Islet precursor cell (in vitro differentiated cells): ENCODE results near the gene COMP.

Experiments used
- DNase-seq: peaks from one replicate; pipeline ENCODE4 v3.0.0-alpha.2; 2018

The COMP gene

GRCh38 chr19:18768997-18769891 lies 21.9 kb downstream of the COMP start:
- no peak for DNase-seq

DNA sequence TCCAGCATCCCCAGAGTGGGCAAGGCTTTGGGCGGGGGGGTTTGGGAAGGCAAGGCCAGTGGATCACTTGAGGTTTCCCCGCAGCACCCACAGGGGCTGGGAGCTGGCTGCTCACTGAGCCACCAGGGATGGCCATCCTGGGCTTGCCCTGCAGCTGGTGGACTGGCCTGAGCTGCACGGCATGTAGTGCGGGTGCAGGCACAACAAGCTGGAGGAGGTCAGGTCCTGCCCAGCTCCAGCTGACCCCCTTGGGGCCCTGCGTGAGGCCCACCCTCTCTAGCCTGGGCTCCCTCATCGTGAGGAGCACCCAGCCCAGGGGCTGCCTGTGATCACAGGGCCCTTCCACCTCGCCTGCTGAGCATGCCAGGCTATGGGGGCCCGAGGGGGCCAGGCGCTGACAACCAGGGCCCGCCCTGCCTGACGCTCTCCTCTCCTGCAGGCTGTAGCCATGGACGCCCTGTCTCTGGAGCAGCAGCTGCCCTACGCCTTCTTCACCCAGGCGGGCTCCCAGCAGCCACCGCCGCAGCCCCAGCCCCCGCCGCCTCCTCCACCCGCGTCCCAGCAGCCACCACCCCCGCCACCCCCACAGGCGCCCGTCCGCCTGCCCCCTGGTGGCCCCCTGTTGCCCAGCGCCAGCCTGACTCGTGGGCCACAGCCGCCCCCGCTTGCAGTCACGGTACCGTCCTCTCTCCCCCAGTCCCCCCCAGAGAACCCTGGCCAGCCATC lies 22.9 kb downstream of the COMP start:
- no peak for DNase-seq

- no peak for DNase-seq
Measured at GRCh38 chr19:18765224-18765623, 25.9 kb downstream of the COMP start.

- no peak for DNase-seq
Measured at GRCh38 chr19:18764591-18765051, 26.5 kb downstream of the COMP start.

DNA sequence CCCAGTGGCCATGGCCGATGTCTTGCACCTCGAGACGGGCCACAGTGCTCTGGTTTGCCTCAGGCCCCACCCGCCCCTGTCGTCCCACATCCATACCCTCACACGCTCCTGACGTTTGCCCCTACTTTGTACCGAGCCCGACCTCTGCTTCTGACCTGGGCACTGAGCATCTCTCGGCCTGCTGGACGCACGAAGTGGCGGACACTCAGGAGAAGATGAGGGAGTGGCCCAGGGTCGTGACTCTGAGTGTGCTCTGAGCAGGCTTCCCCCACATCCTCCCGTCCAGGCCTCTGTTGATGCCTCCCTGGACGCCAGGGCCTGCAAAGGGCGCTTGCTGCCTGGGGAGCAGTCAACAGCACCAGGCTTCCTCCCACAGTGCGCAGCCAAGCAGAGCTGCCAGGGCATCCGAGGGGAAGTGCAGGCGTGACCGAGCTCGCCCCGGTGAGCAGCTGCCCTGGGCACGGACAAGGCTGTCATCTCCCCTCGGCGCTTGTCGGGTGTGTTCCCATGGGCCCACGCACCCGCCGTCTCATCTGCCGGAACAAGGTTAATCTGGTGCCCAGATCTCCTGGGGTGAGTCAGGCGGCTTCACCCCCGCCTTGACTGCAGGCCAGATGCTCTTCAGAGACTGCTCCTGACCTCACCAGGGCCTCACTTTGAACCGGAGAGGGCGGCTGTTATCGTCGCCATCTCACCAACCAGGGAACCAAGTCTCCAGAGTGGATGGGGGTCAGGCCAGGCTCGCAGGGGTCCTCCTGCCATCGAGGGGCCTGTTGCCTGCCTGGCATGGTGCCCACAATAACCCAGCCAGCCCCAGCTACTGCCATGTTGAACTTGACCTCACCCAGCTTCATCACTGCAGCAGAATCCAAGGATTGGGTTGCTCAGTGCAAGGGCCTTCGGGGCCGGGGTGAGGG lies 27.2 kb downstream of the COMP start:
- DNase-seq: no peak

DNA sequence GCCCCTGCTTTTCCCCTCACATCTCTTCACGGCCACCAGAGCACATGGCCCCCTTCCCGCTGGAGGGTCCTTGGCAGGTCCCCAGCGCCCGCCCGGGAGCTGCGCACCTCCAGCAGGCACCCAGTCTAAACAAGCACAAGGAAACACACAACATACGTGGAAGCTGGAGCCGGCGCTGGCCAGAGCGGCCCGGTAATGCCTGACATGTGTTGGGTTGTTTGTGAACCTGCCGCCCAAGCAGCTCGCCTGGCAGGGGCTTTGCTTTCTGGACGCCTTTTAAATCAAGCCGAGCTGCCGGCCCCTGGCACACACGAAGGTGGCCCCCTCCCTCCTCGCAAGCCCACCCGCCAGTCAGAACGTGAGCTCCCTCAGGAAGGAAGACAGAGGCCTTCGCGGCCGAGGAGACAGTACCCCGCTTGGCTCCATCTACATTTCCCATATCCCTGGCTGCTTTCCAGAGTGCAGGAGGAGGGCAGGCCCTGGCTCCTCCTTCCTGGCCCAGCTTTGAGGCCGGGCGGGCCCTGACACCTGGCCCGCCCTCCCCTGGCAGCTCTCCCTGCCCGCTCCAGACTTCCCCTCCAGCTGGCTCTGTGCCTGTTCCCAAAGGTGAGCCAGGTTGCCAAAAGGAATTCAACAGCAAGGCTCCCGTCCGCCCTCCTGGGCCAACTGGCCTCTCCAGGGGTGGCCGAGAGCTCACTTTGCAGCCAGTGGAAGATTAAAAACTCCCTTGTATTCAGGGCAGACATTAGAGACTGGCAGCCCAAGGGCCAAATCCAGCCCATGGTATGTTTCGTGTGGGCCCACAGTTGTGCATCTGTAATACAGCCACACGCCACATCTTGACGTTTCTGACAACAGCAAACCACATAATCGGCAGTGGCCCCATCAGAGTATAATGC lies 28.7 kb downstream of the COMP start:
- no peak for DNase-seq

- no peak for DNase-seq
Measured at GRCh38 chr19:18761531-18762110, 29.5 kb downstream of the COMP start.

DNA sequence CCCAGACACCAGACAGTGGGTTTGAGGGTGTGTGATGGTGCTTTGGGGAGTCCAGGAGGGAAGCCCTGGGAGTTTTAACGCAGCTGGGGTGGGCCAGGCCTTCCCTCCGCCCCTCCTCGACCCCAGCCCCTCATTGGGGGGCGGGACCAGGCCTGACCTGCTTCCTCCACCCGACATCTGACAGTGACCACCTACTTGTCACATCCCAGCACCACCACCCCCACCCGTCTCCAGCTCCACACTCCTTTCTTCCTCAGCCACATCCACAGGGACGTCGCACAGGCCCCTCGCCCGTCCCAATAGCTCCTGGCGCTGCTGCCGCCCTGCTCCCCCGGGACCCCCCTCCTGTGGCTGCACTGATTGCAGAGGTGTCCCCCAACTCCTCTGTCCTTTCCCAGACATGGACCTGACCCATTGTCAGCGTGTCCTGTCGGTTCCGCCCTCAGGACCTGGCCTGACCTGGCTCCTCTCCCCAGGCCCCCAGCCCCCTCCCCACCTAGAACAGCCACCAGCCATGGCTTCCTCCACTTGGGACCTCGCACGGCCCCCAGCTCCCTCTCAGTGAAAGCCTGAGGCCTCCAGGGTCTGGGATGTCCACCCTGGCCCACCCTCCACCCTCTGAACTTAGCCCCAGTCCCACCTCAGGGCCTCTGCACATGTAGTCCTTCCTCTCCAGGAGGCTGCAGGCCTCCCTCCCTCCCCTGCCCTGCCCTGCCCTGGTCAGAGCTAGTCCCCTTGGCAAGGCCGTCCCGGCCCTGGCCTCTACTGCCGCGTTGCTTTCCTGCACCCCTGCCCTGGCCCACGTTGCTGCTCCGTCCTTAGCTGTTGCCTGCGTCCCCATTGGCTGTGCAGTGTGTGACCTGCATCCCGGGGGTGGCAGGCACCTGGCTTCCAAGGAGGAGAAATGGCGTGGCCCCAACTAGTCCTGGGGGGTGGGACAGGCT lies 30.4 kb downstream of the COMP start:
- no peak for DNase-seq

- no peak for DNase-seq
Measured at GRCh38 chr19:18759995-18760426, 31.1 kb downstream of the COMP start.

- no peak for DNase-seq
Measured at GRCh38 chr19:18759304-18759994, 31.7 kb downstream of the COMP start.

GRCh38 chr19:18756896-18757295 lies 34.2 kb downstream of the COMP start:
- no peak for DNase-seq

DNA sequence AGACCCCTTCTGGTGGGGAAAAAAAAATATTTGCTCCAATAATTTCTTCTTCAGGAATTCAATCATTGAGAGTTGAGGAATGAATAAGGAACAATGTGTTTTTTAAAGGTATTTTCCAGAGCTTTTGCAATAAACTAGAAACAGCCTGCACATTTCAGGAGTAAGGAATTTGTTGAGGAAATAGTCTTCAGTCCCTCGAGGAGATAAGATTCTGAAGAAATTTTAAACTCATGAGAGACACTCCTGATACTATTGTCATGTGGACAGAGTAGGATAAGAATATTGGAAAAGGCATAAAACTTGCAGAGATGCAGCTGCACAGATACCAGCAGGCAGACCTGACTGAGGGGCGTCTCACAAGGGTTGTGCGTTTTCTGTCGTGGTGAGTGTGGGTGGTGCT lies 36.6 kb downstream of the COMP start:
- DNase-seq: no peak

DNA sequence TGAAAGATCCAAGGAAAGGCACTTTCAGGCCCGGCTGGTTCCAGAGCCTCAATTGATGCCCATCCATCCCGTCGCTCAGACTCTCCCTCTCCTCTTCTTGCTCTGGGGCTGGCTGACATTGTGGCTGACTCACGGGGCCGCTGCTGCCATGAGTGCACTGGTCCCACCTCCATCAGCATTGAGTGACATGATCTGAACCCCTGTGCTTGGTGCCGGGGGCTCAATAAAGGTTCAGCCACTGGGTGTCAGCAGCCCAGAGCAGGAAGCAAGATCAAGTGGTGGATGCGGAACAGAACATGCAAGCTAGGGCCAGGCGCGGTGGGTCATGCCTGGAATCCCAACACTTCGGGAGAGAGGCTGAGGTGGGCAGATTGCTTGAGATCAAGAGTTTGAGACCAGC lies 39.5 kb downstream of the COMP start:
- DNase-seq: no peak

DNA sequence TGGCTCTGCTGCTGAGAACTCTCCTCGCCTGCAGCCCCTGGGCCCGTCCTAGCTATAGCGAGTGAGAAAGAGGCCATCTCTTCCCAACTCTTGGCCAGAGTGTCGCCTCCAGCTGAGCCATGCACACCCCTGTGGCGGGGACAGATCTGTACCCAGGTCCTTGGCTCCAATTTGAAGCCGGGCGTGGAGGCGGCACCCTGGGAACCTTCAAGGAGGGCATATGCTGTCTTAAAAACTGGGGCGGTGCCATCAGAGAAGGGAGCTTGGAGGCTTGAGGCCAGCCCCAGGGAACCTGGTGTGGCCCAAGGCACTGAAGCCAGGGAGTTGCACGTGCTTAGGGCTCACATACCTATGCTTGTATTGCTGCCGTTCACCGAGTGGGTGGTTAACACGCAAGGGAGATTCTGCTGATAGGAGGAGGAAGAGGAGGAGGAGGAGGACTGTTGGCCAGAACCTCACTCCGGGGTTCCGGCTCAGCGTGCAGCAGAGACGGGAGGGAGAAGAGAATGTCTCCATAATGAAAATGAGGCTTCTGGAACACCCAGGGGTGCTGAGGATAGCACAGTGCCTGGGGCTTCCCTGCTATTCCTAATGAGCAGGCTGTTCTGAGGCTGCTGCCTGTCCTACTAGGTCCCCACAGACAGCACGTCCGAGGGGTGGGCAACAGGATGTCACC lies 40.7 kb downstream of the COMP start:
- no peak for DNase-seq

- DNase-seq: no peak
Measured at GRCh38 chr19:18749362-18750231, 41.5 kb downstream of the COMP start.

DNA sequence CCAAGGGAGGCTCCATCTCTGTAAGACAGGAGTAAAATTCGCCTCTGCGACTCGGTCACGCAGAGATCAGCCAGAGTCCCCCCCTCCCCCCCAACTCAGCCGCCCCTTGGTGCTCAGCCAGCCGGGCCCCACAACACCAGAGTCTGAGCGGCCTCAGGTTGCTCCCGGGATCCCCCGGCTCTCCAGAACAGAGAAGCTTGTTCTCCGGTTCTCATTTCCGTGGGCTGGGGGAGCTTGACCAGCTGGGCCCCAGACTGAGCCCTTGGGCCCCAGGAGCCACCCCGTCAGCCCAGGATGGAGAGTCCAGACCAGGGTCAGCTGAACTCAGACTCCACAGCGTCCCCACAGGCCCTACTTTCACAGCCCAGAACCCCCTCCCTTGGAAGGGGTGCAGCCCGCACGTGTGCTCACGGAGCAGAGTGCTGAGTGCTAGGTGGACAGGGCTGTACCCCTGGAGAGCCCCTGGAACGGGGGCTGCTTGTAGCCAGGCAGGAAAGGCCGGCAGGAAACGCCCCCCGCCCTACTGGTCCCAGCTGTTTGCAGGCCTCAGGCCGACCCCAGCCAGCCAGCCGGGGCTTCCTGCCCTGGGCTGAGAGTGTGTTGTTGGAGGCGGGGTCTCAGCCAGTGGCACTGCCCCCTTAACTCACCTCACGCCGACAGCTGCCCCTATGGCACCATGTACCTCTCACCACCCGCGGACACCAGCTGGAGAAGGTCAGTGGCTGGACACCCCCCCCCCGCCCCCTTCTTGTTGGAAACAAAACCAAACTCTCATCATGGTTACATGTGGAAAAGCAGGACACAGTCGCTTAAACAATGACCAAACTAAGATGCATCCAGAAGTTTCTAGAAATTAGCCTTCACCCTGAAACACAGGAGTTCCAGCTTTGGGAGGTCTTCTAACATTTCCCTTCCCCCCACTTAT lies 44.4 kb downstream of the COMP start:
- no peak for DNase-seq

DNA sequence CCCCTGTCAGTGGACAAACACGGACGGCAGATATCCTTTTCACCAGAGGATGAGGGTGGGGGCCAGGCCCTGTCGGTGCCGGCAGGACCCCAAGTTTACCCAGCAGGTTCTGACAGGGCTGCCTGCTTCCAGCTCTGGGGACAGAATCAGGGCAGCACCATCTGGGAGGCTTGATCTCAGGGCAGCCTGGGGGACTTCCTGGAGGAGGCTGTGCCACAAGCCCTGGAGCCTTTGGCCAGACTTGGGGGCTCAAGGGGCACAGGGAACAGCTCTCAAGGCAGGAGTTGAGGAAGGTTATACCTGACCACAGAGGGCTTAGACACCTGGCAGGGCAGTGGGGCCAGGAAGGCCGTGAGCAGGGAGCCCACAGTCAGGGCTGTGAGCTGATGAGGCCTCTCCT lies 45.2 kb downstream of the COMP start:
- DNase-seq: no peak
